H9 (cell line): ENCODE measurements around the gene BTN1A1. TPM values are rescaled to one million over a fixed set of nuclear protein-coding genes. Genes with fewer than 3 reads are reported as not detected.

ENCODE experiments used
- DNase-seq: peaks from one replicate; pipeline ENCODE4 v3.0.0-alpha.2; 2017
- H2AFZ ChIP-seq: one replicate; pipeline ENCODE4 v1.6.1; 2013; ENCODE audit warnings: mild to moderate bottlenecking, low read length, control low read depth, moderate library complexity
- H2AK5ac ChIP-seq: 2 replicates; pipeline ENCODE4 v1.6.1; 2013; ENCODE audit warnings: low read length, control low read depth, mixed read lengths; ENCODE audit not compliant: insufficient read length
- H2BK120ac ChIP-seq: one replicate; pipeline ENCODE4 v1.6.1; 2013; ENCODE audit warnings: low read depth, mild to moderate bottlenecking, low read length, control low read depth, inconsistent platforms; ENCODE audit not compliant: poor library complexity, severe bottlenecking
- H2BK12ac ChIP-seq: 2 replicates; pipeline ENCODE4 v1.6.1; 2013; ENCODE audit warnings: low read length, control low read depth, mixed read lengths, low read depth; ENCODE audit not compliant: insufficient read length
- H2BK15ac ChIP-seq: 2 replicates; pipeline ENCODE4 v1.6.1; 2013; ENCODE audit warnings: low read depth, low read length, control low read depth
- H2BK20ac ChIP-seq: one replicate; pipeline ENCODE4 v1.6.1; 2013; ENCODE audit warnings: low read depth, mild to moderate bottlenecking, low read length, control low read depth, inconsistent platforms; ENCODE audit not compliant: poor library complexity, severe bottlenecking
- H2BK5ac ChIP-seq: 2 replicates; pipeline ENCODE4 v1.6.1; 2013; ENCODE audit warnings: low read length, control low read depth, mixed read lengths; ENCODE audit not compliant: insufficient read length
- H3K14ac ChIP-seq: 2 replicates; pipeline ENCODE4 v1.6.1; 2013; ENCODE audit warnings: low read length, control low read depth; ENCODE audit not compliant: insufficient read depth
- H3K18ac ChIP-seq: 2 replicates; pipeline ENCODE4 v1.6.1; 2013; ENCODE audit warnings: low read depth, mild to moderate bottlenecking, mixed read lengths, low read length, control low read depth; ENCODE audit not compliant: insufficient read length
- H3K23ac ChIP-seq: 2 replicates; pipeline ENCODE4 v1.6.1; 2013; ENCODE audit warnings: low read length, control low read depth, mixed read lengths, low read depth; ENCODE audit not compliant: insufficient read length
- H3K23me2 ChIP-seq: 2 replicates; pipeline ENCODE4 v1.6.1; 2013; ENCODE audit warnings: low read depth, mild to moderate bottlenecking, mixed read lengths, low read length, control low read depth; ENCODE audit not compliant: insufficient read length, poor library complexity, severe bottlenecking
- H3K27ac ChIP-seq: 2 replicates; pipeline ENCODE4 v1.5.1; 2013; ENCODE audit warnings: low read length, control low read depth, mixed read lengths, low read depth; ENCODE audit not compliant: insufficient read length
- H3K27me3 ChIP-seq: 2 replicates; pipeline ENCODE4 v1.6.1; 2013; ENCODE audit warnings: low read length, control low read depth, inconsistent platforms; ENCODE audit not compliant: insufficient read depth
- H3K4ac ChIP-seq: 2 replicates; pipeline ENCODE4 v1.6.1; 2013; ENCODE audit warnings: low read depth, mild to moderate bottlenecking, control low read depth, inconsistent platforms, low read length, moderate library complexity
- H3K4me1 ChIP-seq: 2 replicates; pipeline ENCODE4 v1.6.1; 2013; ENCODE audit warnings: low read length, control low read depth, inconsistent platforms; ENCODE audit not compliant: insufficient read depth
- H3K4me2 ChIP-seq: 2 replicates; pipeline ENCODE4 v1.6.1; 2013; ENCODE audit warnings: low read length, control low read depth, mixed read lengths; ENCODE audit not compliant: insufficient read length, insufficient read depth
- H3K56ac ChIP-seq: 2 replicates; pipeline ENCODE4 v1.6.1; 2013; ENCODE audit warnings: low read depth, mild to moderate bottlenecking, mixed read lengths, low read length, control low read depth; ENCODE audit not compliant: insufficient read length
- H3K79me1 ChIP-seq: 2 replicates; pipeline ENCODE4 v1.6.1; 2013; ENCODE audit warnings: low read depth, mild to moderate bottlenecking, moderate library complexity, low read length, control low read depth, inconsistent platforms; ENCODE audit not compliant: insufficient read depth, poor library complexity, severe bottlenecking
- H3K79me2 ChIP-seq: 2 replicates; pipeline ENCODE4 v1.6.1; 2013; ENCODE audit warnings: low read length, control low read depth, inconsistent platforms; ENCODE audit not compliant: insufficient read depth
- H3K9ac ChIP-seq: 2 replicates; pipeline ENCODE4 v1.6.1; 2013; ENCODE audit warnings: low read length, control low read depth, mixed read lengths; ENCODE audit not compliant: insufficient read length; ENCODE audit errors: extremely low read depth
- H3K9me3 ChIP-seq: one replicate; pipeline ENCODE4 v1.6.1; 2013; ENCODE audit warnings: low read depth, low read length, inconsistent platforms; ENCODE audit not compliant: control insufficient read depth
- H3T11ph ChIP-seq: one replicate; pipeline ENCODE4 v1.6.1; 2013; ENCODE audit warnings: mild to moderate bottlenecking, low read length, control low read depth, inconsistent platforms
- H4K20me1 ChIP-seq: one replicate; pipeline ENCODE4 v1.6.1; 2013; ENCODE audit not compliant: control insufficient read depth, insufficient read length, insufficient read depth
- H4K5ac ChIP-seq: 2 replicates; pipeline ENCODE4 v1.6.1; 2013; ENCODE audit warnings: low read depth, mild to moderate bottlenecking, mixed read lengths, low read length, control low read depth; ENCODE audit not compliant: insufficient read length
- H4K8ac ChIP-seq: replicated peaks from 2 replicates; pipeline ENCODE4 v1.6.1; 2013; ENCODE audit warnings: low read length, control low read depth, mixed read lengths, low read depth; ENCODE audit not compliant: insufficient read length
- H4K91ac ChIP-seq: 2 replicates; pipeline ENCODE4 v1.6.1; 2013; ENCODE audit warnings: low read depth, mild to moderate bottlenecking, moderate library complexity, mixed read lengths, low read length, control low read depth; ENCODE audit not compliant: insufficient read length
- H3K27ac Mint-ChIP-seq, 3 experiments: 2 replicates in 2 of 3; 3 replicates in 1 of 3; pipeline ENCODE4 v1.8.0; 2020 to 2021; ENCODE audit warnings: mixed read lengths in 3 of 3, mild to moderate bottlenecking in 1 of 3, moderate library complexity in 1 of 3
- H3K27me3 Mint-ChIP-seq: 2 replicates; pipeline ENCODE4 v1.8.0; 2021; ENCODE audit warnings: low read depth, mild to moderate bottlenecking, moderate library complexity, mixed read lengths
- H3K36me3 Mint-ChIP-seq, 3 experiments: 2 replicates in 2 of 3; 3 replicates in 1 of 3; pipeline ENCODE4 v1.8.0; 2020 to 2021; ENCODE audit warnings: low read depth in 3 of 3, mixed read lengths in 3 of 3; ENCODE audit not compliant: insufficient read depth in 1 of 3
- H3K4me1 Mint-ChIP-seq, 2 experiments: 2 replicates each; pipeline ENCODE4 v1.8.0; 2020; ENCODE audit warnings: mixed read lengths in 2 of 2
- H3K4me3 Mint-ChIP-seq, 2 experiments: 2 replicates in 1 of 2; 3 replicates in 1 of 2; pipeline ENCODE4 v1.8.0; 2020 to 2021; ENCODE audit warnings: mild to moderate bottlenecking in 2 of 2, mixed read lengths in 2 of 2, moderate library complexity in 1 of 2
- H3K9me3 Mint-ChIP-seq, 2 experiments: 2 replicates in 1 of 2; 3 replicates in 1 of 2; pipeline ENCODE4 v1.8.0; 2020; ENCODE audit warnings: mild to moderate bottlenecking in 2 of 2, mixed read lengths in 2 of 2, moderate library complexity in 1 of 2
- WGBS: extraction: QIAGEN DNeasy Blood & Tissue Kit; methylation state at CpG from one replicate; pipeline ENCODE4 v1.1.7; 2013; ENCODE audit warnings: missing lambda C conversion rate, low lambda C conversion rate, mixed read lengths; ENCODE audit not compliant: insufficient read length; ENCODE audit errors: extremely low coverage; 5-methylcytosine and 5-hydroxymethylcytosine counted together
- total RNA-seq: library from RNA; stranded (reverse); gene quantifications from 2 replicates; pipeline ENCODE4 v1.2.1, GENCODE V29; 2021
- TF ChIP-seq, protein P1 (sequence below): fragments of 200-600 bp; sonication (generic); conservative IDR thresholded peaks from 3 replicates; pipeline ENCODE4 v1.8.0; 2021; ENCODE audit warnings: antibody characterized with exemption, mild to moderate bottlenecking

The BTN1A1 gene
- total RNA-seq, 1 experiment from 2014 or later = 0.15 TPM

DNA sequence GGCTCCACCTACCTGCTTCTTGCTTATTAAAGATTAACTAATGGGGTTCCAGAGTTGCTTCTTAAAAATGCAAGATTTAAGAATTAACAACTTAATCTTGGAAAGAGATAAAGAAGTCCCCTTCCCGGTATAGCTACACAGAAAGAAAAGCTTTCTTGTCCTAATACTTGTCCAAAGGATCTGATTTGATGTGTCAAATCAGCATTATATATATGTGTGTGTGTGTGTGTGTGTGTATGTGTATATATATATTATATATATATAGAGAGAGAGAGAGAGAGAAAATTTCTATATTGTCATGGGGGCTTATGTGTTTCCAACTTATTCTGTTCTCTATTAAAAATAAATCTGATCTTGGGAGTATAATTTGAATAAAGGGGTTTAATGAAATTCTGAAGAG, 33.4 kb downstream of the BTN1A1 start:
- Mint-ChIP-seq H3K36me3 (no peaks in the 10 kb centered on the region; a peak in 1 of 7 replicates), H3K27ac (no peak overlapping the region)

More for the DNA sequence above, 33.4 kb downstream of the BTN1A1 start:
- H3K4me1 ChIP-seq = peaks cover 4% of the 10 kb centered on the region; the same call in 1 of the 2 replicates
- no peak overlapping the region for H3K27ac ChIP-seq
- no peak overlapping the region for H4K5ac ChIP-seq
- H3K4ac ChIP-seq = no peak overlapping the region
- no peaks in the 10 kb centered on the region for H3K79me1 ChIP-seq
- no peak overlapping the region for H3T11ph ChIP-seq
- no peak overlapping the region for H2BK12ac ChIP-seq
- no peak overlapping the region for H3K14ac ChIP-seq
- H3K27me3 Mint-ChIP-seq = peaks cover 13% of the 10 kb centered on the region
- H3K56ac ChIP-seq = no peak overlapping the region
- peaks cover 2 to 5% of the 10 kb centered on the region in 2 experiments; a peak in 2 of 5 replicates for H3K9me3 Mint-ChIP-seq
- H3K4me2 ChIP-seq = peak overlapping the region; percentile 77
- no peaks in the 10 kb centered on the region for H3K27me3 ChIP-seq
- no peak overlapping the region for H4K8ac ChIP-seq
- no peak overlapping the region for H2BK120ac ChIP-seq
- peak overlapping the region; percentile 68 for H3K9ac ChIP-seq
- no CpG with 5 or more reads among the region's 1 CpG for WGBS
- no peaks in the 10 kb centered on the region for H3K79me2 ChIP-seq
- H2BK15ac ChIP-seq = no peak overlapping the region
- H2AFZ ChIP-seq = peak overlapping the region; percentile 93
- DNase-seq = no peak
- peaks cover 3% of the 10 kb centered on the region for H3K23me2 ChIP-seq
- peaks cover 35% of the 10 kb centered on the region in 2 experiments for H3K4me1 Mint-ChIP-seq
- no peak overlapping the region for H2BK20ac ChIP-seq
- no peak overlapping the region for H3K18ac ChIP-seq
- H4K20me1 ChIP-seq = no peaks in the 10 kb centered on the region
- TF ChIP-seq, protein P1, sequence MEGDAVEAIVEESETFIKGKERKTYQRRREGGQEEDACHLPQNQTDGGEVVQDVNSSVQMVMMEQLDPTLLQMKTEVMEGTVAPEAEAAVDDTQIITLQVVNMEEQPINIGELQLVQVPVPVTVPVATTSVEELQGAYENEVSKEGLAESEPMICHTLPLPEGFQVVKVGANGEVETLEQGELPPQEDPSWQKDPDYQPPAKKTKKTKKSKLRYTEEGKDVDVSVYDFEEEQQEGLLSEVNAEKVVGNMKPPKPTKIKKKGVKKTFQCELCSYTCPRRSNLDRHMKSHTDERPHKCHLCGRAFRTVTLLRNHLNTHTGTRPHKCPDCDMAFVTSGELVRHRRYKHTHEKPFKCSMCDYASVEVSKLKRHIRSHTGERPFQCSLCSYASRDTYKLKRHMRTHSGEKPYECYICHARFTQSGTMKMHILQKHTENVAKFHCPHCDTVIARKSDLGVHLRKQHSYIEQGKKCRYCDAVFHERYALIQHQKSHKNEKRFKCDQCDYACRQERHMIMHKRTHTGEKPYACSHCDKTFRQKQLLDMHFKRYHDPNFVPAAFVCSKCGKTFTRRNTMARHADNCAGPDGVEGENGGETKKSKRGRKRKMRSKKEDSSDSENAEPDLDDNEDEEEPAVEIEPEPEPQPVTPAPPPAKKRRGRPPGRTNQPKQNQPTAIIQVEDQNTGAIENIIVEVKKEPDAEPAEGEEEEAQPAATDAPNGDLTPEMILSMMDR = no peak
- no peak overlapping the region for H2BK5ac ChIP-seq
- H3K9me3 ChIP-seq = no peaks in the 10 kb centered on the region
- no peak overlapping the region for H4K91ac ChIP-seq
- H3K4me3 Mint-ChIP-seq = peak overlapping the region; percentile 95 to 98
- no peak overlapping the region for H2AK5ac ChIP-seq
- no peak overlapping the region for H3K23ac ChIP-seq
